ENCODE data around the gene ZDHHC12. TPM values are rescaled to one million over a fixed set of nuclear protein-coding genes. Genes with fewer than 3 reads are reported as not detected.

Gene ZDHHC12
- total RNA-seq, 1 experiment from 2014 or later: 39.3 TPM

DNA sequence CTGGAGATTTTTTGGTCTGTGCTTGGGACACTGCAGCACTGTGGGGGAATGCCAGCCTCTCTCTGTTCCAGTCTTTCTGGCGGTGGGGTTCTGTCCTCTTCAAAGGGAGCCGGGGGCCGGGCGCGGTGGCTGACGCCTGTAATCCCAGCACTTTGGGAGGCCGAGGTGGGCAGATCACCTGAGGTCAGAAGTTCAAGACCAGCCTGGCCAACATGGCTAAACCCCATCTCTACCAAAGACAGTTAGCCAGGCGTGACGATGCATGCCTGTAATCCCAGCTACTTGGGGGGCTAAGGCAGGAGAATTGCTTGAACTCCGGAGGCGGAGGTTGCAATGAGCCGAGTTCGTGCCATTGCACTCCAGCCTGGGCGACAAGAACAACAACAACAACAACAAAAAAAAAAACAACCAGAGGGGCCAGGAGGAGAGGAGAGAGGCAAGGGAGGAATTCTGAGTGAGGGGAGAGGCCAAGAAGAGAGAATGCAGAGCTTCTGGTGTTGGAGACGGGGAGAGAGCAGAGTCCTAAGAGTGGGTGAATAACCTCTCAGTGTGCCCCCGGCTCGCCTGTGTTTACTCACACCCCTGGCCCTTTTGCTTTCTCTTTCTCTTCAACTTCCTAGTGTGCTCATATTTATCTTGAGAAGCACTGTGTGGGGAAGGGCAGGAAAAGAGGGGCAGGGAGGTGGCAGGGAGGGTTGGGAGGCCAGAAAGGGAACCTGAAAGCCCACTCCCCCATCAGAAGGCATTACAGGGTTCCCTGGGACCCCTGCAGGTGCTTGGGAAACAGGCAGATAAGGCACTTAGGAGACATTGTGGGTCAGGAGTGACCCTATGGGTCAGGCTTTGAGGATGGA lies 38.1 kb downstream of the ZDHHC12 start:
- in situ Hi-C loops (cut with HindIII; ENCODE audit: low pct_unique_long_range_greater_than_20kb, low sequenced_read_pairs): no loop called here
- Histone ChIP-seq H3K9me3 (ENCODE audit: control insufficient read depth, insufficient read depth, low read depth, low read length) (no peaks in the 10 kb centered on the region), H3K4me3 (ENCODE audit: low read depth in 2 of 2, low read length in 2 of 2) (peak overlapping the region; percentile 52 to 80), H3K27ac (ENCODE audit: low read length) (peak overlapping the region; percentile 86), H3K27me3 (ENCODE audit: control insufficient read depth, insufficient read depth, low read length) (no peaks in the 10 kb centered on the region), H3K36me3 (ENCODE audit: control insufficient read depth, insufficient read depth, low read length) (peaks cover 7% of the 10 kb centered on the region), H3K4me1 (ENCODE audit: control insufficient read depth, insufficient read depth, low read length) (peaks cover 30% of the 10 kb centered on the region)
- BruUV-seq (replicated peaks): no TSS peak
- intact Hi-C loops (cut with micrococcal nuclease; ENCODE audit: unreplicated experiment): no loop called here
- ChIA-PET POLR2A (interaction anchor here (0.7 kb wide), 1 partner anchor 54 kb away, joined by 11 read pairs; no protein-coding TSS in a partner anchor), CTCF (interaction anchor here (1.4 kb wide), 1 partner anchor 51 kb away, joined by 3 read pairs; no protein-coding TSS in a partner anchor)
- TF ChIP-seq POLR2AphosphoS5 (IDR thresholded peaks at IDR 0.05; ENCODE audit: low read depth, low read length) (no peak), SIN3A (IDR thresholded peaks at IDR 0.05; ENCODE audit: borderline replicate concordance, insufficient read depth, low read depth, low read length) (no peak), REST (IDR thresholded peaks at IDR 0.05; ENCODE audit: insufficient read depth in 1 of 2, low read depth in 2 of 2, low read length in 1 of 2) (no peak), CTCF (IDR thresholded peaks at IDR 0.05) (no peak), TCF7L2 (IDR thresholded peaks at IDR 0.05; ENCODE audit: low read depth, low read length) (no peak)
- DNase-seq (ENCODE audit: low read depth, low spot score) (no peak), ATAC-seq (no peak)

DNA sequence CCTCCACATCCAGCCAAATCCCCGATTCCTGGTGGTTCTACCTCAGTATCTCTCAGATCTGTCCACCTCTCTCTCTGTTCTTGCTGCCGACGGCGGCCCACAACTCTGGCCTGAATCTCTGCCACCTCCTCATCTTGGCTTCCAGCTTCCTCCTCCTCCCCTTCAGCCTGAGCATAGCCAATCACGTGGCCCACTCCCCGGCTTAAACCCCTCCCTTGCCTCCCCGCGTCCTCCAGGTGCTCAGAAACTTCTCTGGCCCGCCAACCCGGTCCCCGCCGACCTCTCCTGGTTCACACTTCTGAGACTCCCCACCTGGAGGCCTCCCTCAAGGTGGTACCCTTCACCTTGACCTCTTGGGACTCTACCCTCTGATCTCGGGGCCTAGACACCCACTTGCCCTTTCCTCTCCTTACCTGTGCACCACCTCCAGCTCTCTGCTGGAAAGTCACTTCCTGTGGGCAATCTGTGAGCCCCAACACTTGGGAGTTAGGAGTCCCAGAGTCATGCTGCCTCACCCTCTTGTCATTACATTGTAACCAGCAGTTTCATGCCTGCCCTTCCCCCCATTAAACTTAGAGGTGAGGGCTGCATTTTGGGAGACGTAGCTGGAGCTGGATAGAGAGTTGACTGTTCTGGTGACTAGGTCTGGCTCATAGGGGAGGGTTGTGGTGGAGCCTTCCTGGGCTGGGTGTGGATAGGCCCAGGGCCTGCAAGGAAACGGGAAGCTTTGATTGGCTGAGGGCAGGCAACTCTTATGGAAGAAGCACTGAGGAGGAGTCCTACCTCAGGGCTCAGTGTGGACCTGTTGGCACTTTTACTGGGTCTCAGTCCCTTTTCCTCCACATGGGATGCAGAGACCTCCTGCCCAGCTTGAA lies 39.4 kb downstream of the ZDHHC12 start:
- ChIA-PET CTCF (interaction anchor here (1.4 kb wide), 1 partner anchor 49 kb away, joined by 3 read pairs; no protein-coding TSS in a partner anchor), POLR2A (no interaction called here)
- Histone ChIP-seq H3K27me3 (ENCODE audit: control insufficient read depth, insufficient read depth, low read length) (no peaks in the 10 kb centered on the region), H3K36me3 (ENCODE audit: control insufficient read depth, insufficient read depth, low read length) (no peaks in the 10 kb centered on the region), H3K4me3 (ENCODE audit: low read depth in 2 of 2, low read length in 2 of 2) (peak overlapping the region; percentile 52 to 80), H3K4me1 (ENCODE audit: control insufficient read depth, insufficient read depth, low read length) (peaks cover 30% of the 10 kb centered on the region), H3K9me3 (ENCODE audit: control insufficient read depth, insufficient read depth, low read depth, low read length) (no peaks in the 10 kb centered on the region), H3K27ac (ENCODE audit: low read length) (peak overlapping the region; percentile 86)
- peak; percentile 68 for ATAC-seq
- TF ChIP-seq REST (IDR thresholded peaks at IDR 0.05; ENCODE audit: insufficient read depth in 1 of 2, low read depth in 2 of 2, low read length in 1 of 2) (no peak), POLR2AphosphoS5 (IDR thresholded peaks at IDR 0.05; ENCODE audit: low read depth, low read length) (peak; percentile 65), TCF7L2 (IDR thresholded peaks at IDR 0.05; ENCODE audit: low read depth, low read length) (no peak), SIN3A (IDR thresholded peaks at IDR 0.05; ENCODE audit: borderline replicate concordance, insufficient read depth, low read depth, low read length) (no peak), CTCF (IDR thresholded peaks at IDR 0.05) (no peak)
- DNase-seq (ENCODE audit: low read depth, low spot score): no peak
- in situ Hi-C loops (cut with HindIII; ENCODE audit: low pct_unique_long_range_greater_than_20kb, low sequenced_read_pairs): no loop called here
- BruUV-seq (replicated peaks): no TSS peak
- intact Hi-C loops (cut with micrococcal nuclease; ENCODE audit: unreplicated experiment): no loop called here
